Cortex of kidney (tissue), 1 donor: ENCODE results near the gene TMEM170B.

ENCODE experiments used
- DNase-seq: peaks from one replicate; lab custom pipeline; 2025; lab: John Stamatoyannopoulos, UW

TMEM170B gene

GRCh38 chr6:11586117-11586516 lies 48.6 kb downstream of the TMEM170B start:
- no peak for DNase-seq

- DNase-seq, result no peak
Observed at GRCh38 chr6:11586536-11586935, 49.0 kb downstream of the TMEM170B start.

GRCh38 chr6:11589261-11589660 lies 51.7 kb downstream of the TMEM170B start:
- no peak for DNase-seq

- DNase-seq, result no peak
Observed at GRCh38 chr6:11592294-11592906, 54.9 kb downstream of the TMEM170B start.

- DNase-seq, result no peak
Observed at GRCh38 chr6:11593096-11593495, 55.5 kb downstream of the TMEM170B start.

GRCh38 chr6:11595903-11596302 lies 58.4 kb downstream of the TMEM170B start:
- DNase-seq, result no peak

DNA sequence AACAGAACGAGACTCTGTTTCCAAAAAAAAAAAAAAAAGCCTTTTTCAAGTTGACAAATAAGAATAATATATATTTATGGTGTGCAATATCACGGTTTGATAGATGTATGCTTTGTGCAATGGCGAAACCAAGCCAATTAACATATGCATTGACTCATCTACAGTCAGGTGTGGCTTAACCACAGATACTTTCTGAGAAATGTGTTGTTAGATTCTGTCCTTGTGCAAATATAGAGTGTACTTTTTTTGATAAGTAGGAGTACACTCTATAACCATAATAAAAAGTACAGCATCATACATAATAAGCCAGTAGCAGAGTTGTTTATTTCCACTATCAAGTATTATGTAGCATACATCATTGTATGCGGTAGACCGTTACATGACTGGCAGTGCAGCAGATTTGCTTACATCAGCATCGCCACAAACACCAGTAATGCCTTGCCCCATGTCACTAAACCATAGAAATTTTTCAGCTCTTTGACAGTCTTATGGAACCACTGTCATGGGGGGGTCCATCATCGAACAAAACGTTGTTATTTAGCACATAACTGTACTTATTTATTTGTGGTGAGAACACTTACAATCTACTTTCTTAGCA lies 59.2 kb downstream of the TMEM170B start:
- DNase-seq, result no peak

DNA sequence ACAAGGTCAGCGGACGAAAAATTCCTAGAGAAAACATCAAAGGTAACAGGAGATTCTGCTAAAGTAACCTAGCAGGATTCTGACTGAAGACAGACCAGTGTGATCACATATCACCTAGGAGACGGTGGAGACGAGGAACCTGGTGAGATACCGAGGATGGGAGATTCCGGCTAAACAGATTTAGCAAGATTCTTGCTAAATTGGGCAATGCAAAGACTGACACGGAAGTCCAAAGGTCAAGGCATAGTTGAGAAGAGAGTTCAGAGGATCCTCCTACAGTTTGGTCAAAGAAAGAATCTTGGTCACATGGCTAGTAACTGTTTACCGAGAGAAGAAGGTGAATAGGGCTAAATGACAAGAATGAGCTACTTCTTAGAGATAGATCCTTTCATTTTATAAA lies 61.1 kb downstream of the TMEM170B start:
- no peak for DNase-seq

- no peak for DNase-seq
Observed at GRCh38 chr6:11600251-11600650, 62.7 kb downstream of the TMEM170B start.

DNA sequence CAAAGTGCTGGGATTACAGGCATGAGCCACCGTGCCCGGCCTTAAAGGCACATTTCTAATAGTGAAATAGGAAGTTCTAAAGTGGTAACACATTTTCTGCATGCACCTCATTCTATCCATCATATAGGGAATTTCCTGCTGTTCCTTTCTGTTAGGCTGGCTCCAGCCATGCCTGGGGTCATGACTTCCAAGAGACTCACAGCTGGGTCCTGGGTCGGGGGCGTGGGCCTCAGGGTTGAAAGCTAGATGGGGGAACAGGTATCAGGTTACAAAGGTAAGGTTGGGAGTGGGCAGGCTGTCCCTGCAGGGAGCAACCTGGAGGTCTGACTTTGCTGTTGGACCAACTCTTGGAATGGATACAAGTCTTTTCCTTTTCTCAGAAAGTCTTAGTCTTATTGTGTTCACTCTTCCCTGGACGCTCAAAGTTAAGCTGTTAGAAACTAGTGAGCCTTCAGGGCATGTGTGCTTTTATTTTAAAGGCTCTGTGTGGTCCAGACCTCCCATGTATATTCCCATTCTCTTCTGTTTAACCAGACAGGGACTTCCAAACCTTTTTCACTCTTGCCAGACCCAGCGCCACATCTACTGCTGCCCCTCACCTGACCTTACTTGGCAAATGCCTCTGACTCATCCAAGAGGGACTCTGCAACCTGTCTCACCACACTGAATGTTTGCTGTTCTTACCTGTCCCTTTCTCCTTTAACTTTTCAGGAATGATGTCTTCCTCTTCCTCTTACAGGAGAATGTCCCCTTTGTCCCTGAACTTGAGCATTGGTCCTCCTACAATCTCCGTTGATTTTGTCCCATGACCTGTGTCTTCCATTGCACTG lies 64.4 kb downstream of the TMEM170B start:
- DNase-seq, result no peak

DNA sequence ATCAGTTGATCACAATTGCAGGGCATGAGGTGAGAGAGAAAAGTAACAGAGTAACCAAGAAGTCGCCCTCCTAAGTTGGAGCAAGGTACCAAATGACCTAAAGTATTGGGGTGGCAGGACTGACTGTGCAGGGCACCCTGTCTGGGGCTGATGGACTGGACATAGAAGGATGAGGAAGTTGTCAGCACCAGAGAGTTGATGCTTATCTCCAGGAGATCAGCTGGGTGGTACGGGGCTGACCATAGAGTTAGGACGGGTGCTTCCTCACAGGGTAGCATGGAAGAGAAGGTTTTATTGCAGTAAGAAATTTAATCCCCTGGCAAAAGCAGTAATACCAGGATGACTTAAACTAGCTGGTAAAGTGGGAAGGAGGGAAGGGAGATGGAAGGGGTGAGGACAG lies 66.7 kb downstream of the TMEM170B start:
- DNase-seq, result no peak

GRCh38 chr6:11604836-11605506 lies 67.4 kb downstream of the TMEM170B start:
- DNase-seq, result no peak

DNA sequence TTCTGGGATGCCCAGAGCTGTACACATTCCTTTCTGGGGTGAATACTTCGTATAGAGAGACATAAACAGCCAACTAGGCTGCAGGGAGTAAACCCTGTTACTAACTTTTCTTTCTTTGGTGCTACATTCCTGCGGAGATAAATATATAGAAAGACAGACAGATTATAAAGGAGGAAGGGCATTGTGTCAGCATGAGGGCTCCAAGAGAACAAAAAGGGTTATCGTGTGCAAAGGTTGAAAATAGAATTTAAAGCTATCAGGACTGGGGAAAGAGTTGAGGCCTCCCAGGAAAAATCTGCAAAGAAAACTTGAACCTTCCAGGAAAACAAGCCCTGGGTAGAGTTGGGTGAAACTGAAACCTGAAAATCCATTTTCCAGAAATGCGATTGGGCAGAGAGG lies 68.0 kb downstream of the TMEM170B start:
- DNase-seq, result no peak

- DNase-seq, result no peak
Observed at GRCh38 chr6:11606332-11606731, 68.8 kb downstream of the TMEM170B start.

- no peak for DNase-seq
Observed at GRCh38 chr6:11607383-11607782, 69.8 kb downstream of the TMEM170B start.

DNA sequence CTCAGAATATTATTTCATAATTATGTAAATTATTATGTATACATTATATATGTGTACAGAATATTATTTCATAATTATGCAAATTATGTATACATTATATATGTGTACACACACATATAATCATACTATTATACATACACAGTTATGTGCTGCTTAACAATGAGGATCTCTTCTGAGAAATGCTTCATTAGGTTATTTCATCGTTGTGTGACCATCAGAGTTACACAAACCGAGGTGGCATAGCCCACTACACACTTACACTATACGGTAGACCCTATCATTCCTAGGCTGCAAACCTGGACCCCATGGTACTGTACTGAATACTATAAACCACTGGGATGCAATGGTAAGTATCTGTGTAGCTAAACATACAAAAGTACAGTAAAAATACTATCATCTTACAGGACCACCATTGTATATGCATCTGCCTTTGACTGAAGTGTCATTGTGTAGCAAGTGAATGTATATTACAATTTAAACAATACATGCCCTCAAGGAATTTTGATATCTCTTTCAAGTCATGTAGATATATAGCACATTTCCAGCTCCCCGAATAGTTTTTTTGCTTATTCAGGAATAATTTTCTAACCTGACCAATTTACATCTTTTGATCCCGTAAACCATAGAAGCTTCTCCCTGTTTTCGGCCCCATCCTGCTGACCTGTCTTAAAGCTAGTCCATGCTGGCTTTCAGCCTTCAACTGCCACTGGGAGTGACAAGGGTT lies 71.2 kb downstream of the TMEM170B start:
- no peak for DNase-seq

DNA sequence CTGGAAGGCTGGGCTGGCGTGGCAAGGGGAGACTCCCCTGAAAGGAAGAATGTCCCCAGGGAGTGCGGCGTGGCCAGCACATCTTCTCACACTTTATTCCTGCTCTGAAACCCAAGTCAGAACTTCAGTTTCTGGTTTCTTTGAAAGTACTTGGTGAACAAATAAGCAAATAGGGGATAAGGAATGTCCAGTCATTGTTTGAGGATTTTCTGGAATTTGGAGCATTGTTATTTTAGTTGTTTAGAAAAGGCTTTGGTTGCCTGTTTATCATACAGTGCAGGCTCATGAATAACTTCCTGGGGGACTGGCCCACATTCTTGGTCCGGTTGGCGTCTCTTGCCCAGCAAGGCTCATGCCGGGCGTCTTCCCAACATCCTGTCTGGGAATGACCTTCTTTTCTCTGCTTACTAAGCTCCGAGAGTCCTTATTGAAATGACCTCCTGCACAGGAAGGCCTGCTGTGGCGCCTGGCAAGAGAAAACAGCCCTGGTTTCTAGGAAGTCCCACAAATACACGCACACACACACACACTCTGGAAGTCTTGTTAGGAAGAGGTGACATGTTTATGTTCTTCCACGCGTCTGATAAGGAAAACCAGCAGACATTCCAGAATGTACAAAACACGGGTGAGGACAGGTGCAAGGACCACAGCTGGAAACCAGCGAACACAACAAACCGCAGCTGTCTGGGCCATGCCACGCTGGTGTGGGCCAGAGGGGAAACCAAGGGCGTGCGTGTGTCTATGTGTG lies 71.9 kb downstream of the TMEM170B start:
- DNase-seq, result no peak

DNA sequence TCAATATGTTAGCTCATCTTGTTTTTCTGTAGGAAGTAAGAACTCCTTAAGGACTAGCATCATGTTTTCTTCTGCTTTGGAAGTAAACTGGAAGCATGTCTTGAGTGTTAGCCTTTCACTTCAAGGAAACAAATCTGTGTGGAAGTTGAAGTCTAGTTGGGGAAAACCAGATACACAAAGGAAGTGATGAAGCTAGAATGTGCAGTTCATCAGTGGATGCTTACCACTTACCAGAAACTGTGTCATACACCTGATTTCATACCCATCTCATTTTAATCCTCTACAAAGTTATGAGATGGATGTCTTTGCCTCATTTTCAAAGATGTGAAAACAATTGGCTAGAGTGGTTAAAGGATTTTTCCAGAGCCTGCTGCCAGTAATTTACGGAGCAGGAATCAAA lies 75.8 kb downstream of the TMEM170B start:
- DNase-seq, result no peak

DNA sequence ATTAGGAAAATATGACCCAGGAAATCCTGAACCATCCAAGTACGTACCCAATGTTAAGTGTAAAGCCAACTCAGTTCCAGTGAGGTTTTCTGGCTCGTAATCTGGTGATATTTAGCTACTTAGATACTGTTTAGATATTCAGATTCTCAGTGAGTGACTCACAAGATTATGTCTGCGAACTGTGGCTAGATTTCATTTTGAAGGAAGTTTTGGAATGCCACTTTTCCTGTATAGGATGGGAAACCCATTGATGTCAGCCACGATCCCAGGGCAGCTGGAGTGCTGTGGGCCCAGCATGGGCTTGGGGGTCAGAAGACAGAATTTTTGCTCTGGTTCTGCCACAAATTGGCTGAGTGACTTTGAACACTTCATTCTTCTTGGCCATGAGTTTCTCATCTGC lies 76.3 kb downstream of the TMEM170B start:
- no peak for DNase-seq

- no peak for DNase-seq
Observed at GRCh38 chr6:11614534-11615213, 77.1 kb downstream of the TMEM170B start.

- no peak for DNase-seq
Observed at GRCh38 chr6:11615214-11615602, 77.7 kb downstream of the TMEM170B start.
